H1 (cell line): ENCODE data around the gene LSR. TPM values are rescaled to one million over a fixed set of nuclear protein-coding genes. Genes with fewer than 3 reads are reported as not detected.
A peak's percentile ranks its signal among the peaks of the same experiment; 100 is the strongest.

Experiments used
- CTCF ChIA-PET: fragments of 300-600 bp; sonication (Branson Sonifier 250); formaldehyde crosslinking; loops from one replicate; lab custom pipeline; 2021; ENCODE audit not compliant: partially characterized antibody; lab: Charles Lee
- POLR2A ChIA-PET: fragments of 300-600 bp; sonication (Branson Sonifier 250); formaldehyde crosslinking; loops from one replicate; lab custom pipeline; 2021; ENCODE audit warnings: inconsistent platforms; ENCODE audit not compliant: partially characterized antibody; lab: Charles Lee
- DNase-seq, 2 experiments: peaks; one replicate each; pipeline versions ENCODE4 v3.0.0 to v3.0.0-alpha.2; 2010 to 2022; ENCODE audit warnings: low spot score in 2 of 2, low read depth in 1 of 2, mixed read lengths in 1 of 2
- FAIRE-seq: peaks from 2 replicates; lab custom pipeline; 2011; peaks lifted over from hg19 to GRCh38; lab: Jason Lieb, UNC
- H2AFZ ChIP-seq: 2 replicates; pipeline ENCODE4 v1.8.1; 2012; ENCODE audit warnings: low read length, inconsistent platforms
- H2AK5ac ChIP-seq: 2 replicates; pipeline ENCODE4 v1.6.1; 2013; ENCODE audit warnings: low read depth, low read length
- H2BK120ac ChIP-seq: replicated peaks from 2 replicates; pipeline ENCODE3; 2013; ENCODE audit warnings: low read depth, low read length, inconsistent platforms
- H2BK12ac ChIP-seq: 2 replicates; pipeline ENCODE4 v1.6.1; 2013; ENCODE audit warnings: low read depth, low read length
- H2BK15ac ChIP-seq: 2 replicates; pipeline ENCODE4 v1.6.1; 2013; ENCODE audit warnings: low read length
- H2BK20ac ChIP-seq: 2 replicates; pipeline ENCODE4 v1.6.1; 2013; ENCODE audit warnings: low read length
- H2BK5ac ChIP-seq: 2 replicates; pipeline ENCODE4 v1.6.1; 2013; ENCODE audit warnings: low read depth, low read length
- H3K14ac ChIP-seq: 2 replicates; pipeline ENCODE4 v1.6.1; 2013; ENCODE audit warnings: inconsistent platforms; ENCODE audit not compliant: insufficient read length
- H3K18ac ChIP-seq: 2 replicates; pipeline ENCODE4 v1.6.1; 2013; ENCODE audit warnings: low read length; ENCODE audit errors: extremely low read depth
- H3K23ac ChIP-seq: 2 replicates; pipeline ENCODE4 v1.6.1; 2013; ENCODE audit warnings: inconsistent platforms; ENCODE audit not compliant: insufficient read length
- H3K23me2 ChIP-seq: 2 replicates; pipeline ENCODE4 v1.6.1; 2013; ENCODE audit warnings: low read depth, low read length
- H3K27ac ChIP-seq: 2 replicates; pipeline ENCODE4 v1.6.1; 2011; ENCODE audit warnings: low read depth, low read length, inconsistent platforms
- H3K27me3 ChIP-seq, 4 experiments: replicated peaks in 1 of 4; 1 replicate in 1 of 4; 2 replicates in 3 of 4; pipeline versions ENCODE4 v1.6.1 to v1.8.1; 2011 to 2013; ENCODE audit warnings: low read length in 3 of 4, mild to moderate bottlenecking in 3 of 4, inconsistent platforms in 2 of 4, mixed read lengths in 2 of 4, moderate library complexity in 1 of 4; ENCODE audit not compliant: control insufficient read depth in 3 of 4, insufficient read depth in 3 of 4; ENCODE audit errors: extremely low read depth in 1 of 4
- H3K36me3 ChIP-seq, 4 experiments: 2 replicates each; pipeline versions ENCODE4 v1.6.1 to v1.8.1; 2011 to 2013; ENCODE audit warnings: mild to moderate bottlenecking in 4 of 4, low read length in 3 of 4, moderate library complexity in 2 of 4, control low read depth in 1 of 4, inconsistent platforms in 1 of 4; ENCODE audit not compliant: insufficient read depth in 4 of 4, control insufficient read depth in 2 of 4
- H3K4ac ChIP-seq: replicated peaks from 2 replicates; pipeline ENCODE3; 2013; ENCODE audit warnings: low read length, low read depth, mixed read lengths, inconsistent platforms; ENCODE audit not compliant: insufficient read length
- H3K4me1 ChIP-seq, 4 experiments: replicated peaks in 1 of 4; 1 replicate in 1 of 4; 2 replicates in 3 of 4; pipeline versions ENCODE4 v1.6.1 to v1.8.1; 2011 to 2013; ENCODE audit warnings: low read length in 3 of 4, inconsistent platforms in 2 of 4, mixed read lengths in 1 of 4; ENCODE audit not compliant: insufficient read depth in 4 of 4, control insufficient read depth in 3 of 4
- H3K4me2 ChIP-seq, 2 experiments: 2 replicates each; pipeline versions ENCODE4 v1.6.1 to v1.8.1; 2011 to 2013; ENCODE audit warnings: low read depth in 2 of 2, low read length in 2 of 2, control low read depth in 1 of 2, inconsistent platforms in 1 of 2, mild to moderate bottlenecking in 1 of 2; ENCODE audit not compliant: insufficient read depth in 1 of 2
- H3K4me3 ChIP-seq, 4 experiments: fragments of 200-600, 300-600 bp in 1 of 4; sonication (generic), shearing (Covaris generic), sonication (Bioruptor Twin) in 1 of 4; 2 replicates each; pipeline versions ENCODE4 v1.5.1 to v1.8.1; 2011 to 2016; ENCODE audit warnings: low read length in 4 of 4, low read depth in 3 of 4, control low read depth in 2 of 4, inconsistent platforms in 2 of 4, mild to moderate bottlenecking in 2 of 4, mixed read lengths in 1 of 4, moderate library complexity in 1 of 4; ENCODE audit not compliant: insufficient read depth in 2 of 4; ENCODE audit errors: extremely low read depth in 1 of 4
- H3K56ac ChIP-seq: replicated peaks from 2 replicates; pipeline ENCODE3; 2013; ENCODE audit warnings: low read depth, mild to moderate bottlenecking, mixed read lengths, low read length, inconsistent platforms; ENCODE audit not compliant: insufficient read length
- H3K79me1 ChIP-seq: 2 replicates; pipeline ENCODE4 v1.6.1; 2013; ENCODE audit warnings: low read depth, low read length, control low read depth
- H3K79me2 ChIP-seq, 2 experiments: 2 replicates each; pipeline versions ENCODE4 v1.6.1 to v1.8.1; 2012 to 2013; ENCODE audit warnings: low read length in 2 of 2, mild to moderate bottlenecking in 2 of 2, inconsistent platforms in 1 of 2; ENCODE audit not compliant: insufficient read depth in 2 of 2, control insufficient read depth in 1 of 2
- H3K9ac ChIP-seq, 4 experiments: replicated peaks in 1 of 4; 1 replicate in 1 of 4; 2 replicates in 3 of 4; pipeline versions ENCODE4 v1.6.1 to v1.8.1; 2011 to 2013; ENCODE audit warnings: low read depth in 3 of 4, low read length in 3 of 4, control low read depth in 2 of 4, mild to moderate bottlenecking in 2 of 4, moderate library complexity in 2 of 4, inconsistent platforms in 1 of 4; ENCODE audit errors: extremely low read depth in 1 of 4
- H3K9me3 ChIP-seq, 2 experiments: 2 replicates each; pipeline versions ENCODE4 v1.6.1 to v1.8.1; 2012 to 2013; ENCODE audit warnings: mild to moderate bottlenecking in 2 of 2, moderate library complexity in 2 of 2, control low read depth in 1 of 2, inconsistent platforms in 1 of 2, low read depth in 1 of 2, low read length in 1 of 2, mixed read lengths in 1 of 2; ENCODE audit not compliant: insufficient read depth in 2 of 2
- H4K20me1 ChIP-seq, 2 experiments: replicated peaks in 1 of 2; 2 replicates each; pipeline versions ENCODE3 to v1.8.1; 2011 to 2013; ENCODE audit warnings: inconsistent platforms in 2 of 2, low read length in 2 of 2, mild to moderate bottlenecking in 1 of 2; ENCODE audit not compliant: insufficient read depth in 2 of 2, control insufficient read depth in 1 of 2
- H4K5ac ChIP-seq: 2 replicates; pipeline ENCODE4 v1.6.1; 2013; ENCODE audit warnings: low read length, low read depth, mixed read lengths, inconsistent platforms; ENCODE audit not compliant: insufficient read length
- H4K8ac ChIP-seq: 2 replicates; pipeline ENCODE4 v1.8.0; 2013; ENCODE audit warnings: mild to moderate bottlenecking, moderate library complexity, low read length, inconsistent platforms; ENCODE audit not compliant: insufficient read depth; ENCODE audit errors: extremely low read depth
- H4K91ac ChIP-seq: replicated peaks from 2 replicates; pipeline ENCODE3; 2013; ENCODE audit warnings: low read length, mixed read lengths, inconsistent platforms; ENCODE audit not compliant: insufficient read length
- KDM4A ChIP-seq: IDR thresholded peaks from one replicate; pipeline ENCODE4 v1.7.1; 2012; ENCODE audit warnings: low read depth, mild to moderate bottlenecking, moderate library complexity, low read length, inconsistent platforms; ENCODE audit not compliant: severe bottlenecking
- KDM5A ChIP-seq: fragments of 200-600 bp; IDR thresholded peaks from 2 replicates; pipeline ENCODE4 v1.7.1; 2012; ENCODE audit warnings: mild to moderate bottlenecking, low read length, inconsistent platforms, mixed read lengths
- POLR2A ChIP-seq, 2 experiments: IDR thresholded peaks; 1 replicate in 1 of 2; 2 replicates in 1 of 2; pipeline ENCODE4 v1.6.1; 2011; ENCODE audit warnings: low read depth in 2 of 2, low read length in 2 of 2, mild to moderate bottlenecking in 2 of 2; ENCODE audit errors: control extremely low read depth in 1 of 2
- POLR2AphosphoS5 ChIP-seq: IDR thresholded peaks from 2 replicates; pipeline ENCODE4 v1.6.1; 2011; ENCODE audit warnings: low read depth, low read length
- WGBS, 2 experiments: shearing (Covaris generic) in 1 of 2; methylation state at CpG; one replicate each; pipeline versions ENCODE4 v1.1.6 to v1.1.7; 2013 to 2015; ENCODE audit warnings: low lambda C conversion rate in 2 of 2, mixed read lengths in 2 of 2, inconsistent platforms in 1 of 2, low coverage in 1 of 2, missing lambda C conversion rate in 1 of 2; ENCODE audit not compliant: insufficient replicate concordance in 2 of 2, insufficient coverage in 1 of 2, insufficient read length in 1 of 2; ENCODE audit errors: extremely low coverage in 1 of 2, missing lambda C conversion rate in 1 of 2; 5-methylcytosine and 5-hydroxymethylcytosine counted together
- polyA plus RNA-seq, 7 experiments: library from polyadenylated mRNA; depleted of rRNA in 3 of 7; stranded (reverse) in 5 of 7; unstranded in 2 of 7; fragments of >200 nt in 5 of 7; fragments of 200-250 nt in 2 of 7; gene quantifications; 1 replicate in 5 of 7; 2 replicates in 1 of 7; 4 replicates in 1 of 7; pipeline versions ENCODE4 v1.2.1 to v1.2.3, GENCODE V29; 2011 to 2013; ENCODE audit warnings: missing spikeins in 2 of 7, mixed read lengths in 2 of 7
- total RNA-seq: library from RNA; stranded (reverse); fragmentation: NEBNext Ultra II Directional; extraction: Animal tissue kit (Norgen Biotek cat#: 25700); gene quantifications from 2 replicates; pipeline ENCODE4 v1.2.1, GENCODE V29; 2021

LSR gene
- total and polyA plus RNA-seq, 2 of the 8 experiments (the other 6 are each of a cell fraction or from before 2014, with no cell fraction given) = 159 to 186 TPM

GRCh38 chr19:35249848-35250711, 1.3 kb downstream of the LSR start:
- 87% methylated on average over 34 of the region's 34 CpGs; no CpG with 5 or more reads in 1 of the 2 experiments for WGBS, 2 experiments
- no peak overlapping the region for H3K18ac ChIP-seq
- H3K14ac ChIP-seq = no peak overlapping the region
- peaks cover 10 to 45% of the 10 kb centered on the region in 2 experiments for H3K79me2 ChIP-seq
- ChIA-PET POLR2A (interaction anchor here (0.9 to 9.8 kb wide), 6 partner anchors 9 to 107 kb away, joined by 3 to 146 read pairs (median 4); partner anchors contain the start of gene USF2), CTCF (interaction anchor here (0.7 to 1.5 kb wide), 2 partner anchors 14 to 254 kb away, joined by 3 to 4 read pairs; no protein-coding TSS in a partner anchor)
- peaks cover 10% of the 10 kb centered on the region for H3K79me1 ChIP-seq
- H4K5ac ChIP-seq = no peak overlapping the region
- no peak overlapping the region for H3K23ac ChIP-seq
- H4K8ac ChIP-seq = peak overlapping the region; percentile 39
- peak overlapping the region; percentile 100 for H2BK5ac ChIP-seq
- peaks cover 16 to 26% (median 22%) of the 10 kb centered on the region in 4 experiments for H3K36me3 ChIP-seq
- H3K27me3 ChIP-seq = no peaks in the 10 kb centered on the region
- H2AK5ac ChIP-seq = no peak overlapping the region
- H4K20me1 ChIP-seq = peaks cover 25 to 30% of the 10 kb centered on the region in 2 experiments
- FAIRE-seq = no peak
- H3K4me3 ChIP-seq = peak overlapping the region; percentile 44 to 96 (median 72)
- H2BK12ac ChIP-seq = 0 out of 2 replicates have a peak overlapping the region, but pooled peaks have one; percentile 39
- no peak overlapping the region for H2BK15ac ChIP-seq
- no peak overlapping the region for H3K56ac ChIP-seq
- H2BK20ac ChIP-seq = no peak overlapping the region
- no peaks in the 10 kb centered on the region for H3K9me3 ChIP-seq
- no peak overlapping the region for H3K4ac ChIP-seq
- peak in 1 of 2 experiments; percentile 39 for DNase-seq
- H4K91ac ChIP-seq = no peak overlapping the region
- no peak overlapping the region for H3K27ac ChIP-seq
- H2AFZ ChIP-seq = no peak overlapping the region
- TF ChIP-seq POLR2A (IDR thresholded peaks at IDR 0.05; ENCODE audit: control extremely low read depth in 1 of 2, low read depth in 2 of 2, low read length in 2 of 2) (peak in 1 of 2 experiments; percentile 50; a peak in 1 of 3 replicates), KDM5A (no peak), KDM4A (peak; percentile 3), POLR2AphosphoS5 (peak; percentile 59)
- peak overlapping the region in 3 of 4 experiments; percentile 88 to 99 (median 96); a peak in 6 of 7 replicates for H3K9ac ChIP-seq
- peaks cover 10% of the 10 kb centered on the region; the same call in 1 of the 2 replicates for H3K23me2 ChIP-seq
- H2BK120ac ChIP-seq = no peak overlapping the region
- H3K4me1 ChIP-seq = peaks cover 0 to 14% (median 8%) of the 10 kb centered on the region in 4 experiments; a peak in 6 of 7 replicates
- peak overlapping the region; percentile 47 to 83 for H3K4me2 ChIP-seq
